COR-L47 (cell line): ENCODE results near the gene COX10.
"Not testable (repeated sequence)": the region's sequence is repeated elsewhere in the genome, so short reads cannot be mapped to it uniquely, and the experiment has no call there.

Source experiments
- DNase-seq: peaks from one replicate; lab custom pipeline; 2025; lab: John Stamatoyannopoulos, UW

The COX10 gene

DNA sequence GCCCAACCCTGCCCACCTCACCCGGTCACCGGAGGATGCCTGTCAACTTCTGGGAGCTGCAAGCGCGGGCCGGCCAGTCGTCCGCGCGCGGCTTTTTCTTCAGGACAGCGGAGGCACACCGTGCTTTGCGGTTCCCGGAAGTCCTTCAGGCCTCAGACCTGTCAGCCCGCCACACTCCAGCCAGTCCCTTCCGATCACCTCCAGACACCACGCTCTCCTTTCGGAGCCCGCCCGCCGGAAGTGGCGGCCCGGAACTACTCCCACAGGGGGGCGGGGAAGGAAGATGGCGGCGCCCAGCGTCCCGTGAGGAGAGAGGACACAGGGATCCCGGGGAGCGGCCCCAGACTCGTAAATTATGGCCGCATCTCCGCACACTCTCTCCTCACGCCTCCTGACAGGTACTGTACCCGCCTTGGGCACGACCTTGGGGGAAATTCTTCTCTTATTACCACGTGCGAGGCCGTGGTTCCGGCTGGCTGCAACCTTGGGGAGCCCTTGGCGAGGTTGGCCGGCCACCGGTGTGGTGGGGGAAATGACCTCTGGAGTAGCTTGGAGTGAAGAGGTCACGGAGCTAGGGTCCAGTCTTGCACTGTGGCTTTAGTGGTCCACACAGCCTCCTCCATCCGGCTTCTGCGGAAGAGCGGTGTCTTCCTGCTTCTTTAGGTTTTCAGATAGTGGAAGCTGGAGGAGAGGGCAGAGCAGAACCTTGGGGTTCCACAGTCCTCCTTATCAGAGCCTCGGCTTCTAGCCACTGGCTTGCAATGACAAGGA lies at the start of gene COX10:
Gene COX10 (plus strand): TSS at position 254 of the 771 bp plus-strand sequence. CDS start 102 bp downstream, at position 356.
- DNase-seq = peak; percentile 42

DNA sequence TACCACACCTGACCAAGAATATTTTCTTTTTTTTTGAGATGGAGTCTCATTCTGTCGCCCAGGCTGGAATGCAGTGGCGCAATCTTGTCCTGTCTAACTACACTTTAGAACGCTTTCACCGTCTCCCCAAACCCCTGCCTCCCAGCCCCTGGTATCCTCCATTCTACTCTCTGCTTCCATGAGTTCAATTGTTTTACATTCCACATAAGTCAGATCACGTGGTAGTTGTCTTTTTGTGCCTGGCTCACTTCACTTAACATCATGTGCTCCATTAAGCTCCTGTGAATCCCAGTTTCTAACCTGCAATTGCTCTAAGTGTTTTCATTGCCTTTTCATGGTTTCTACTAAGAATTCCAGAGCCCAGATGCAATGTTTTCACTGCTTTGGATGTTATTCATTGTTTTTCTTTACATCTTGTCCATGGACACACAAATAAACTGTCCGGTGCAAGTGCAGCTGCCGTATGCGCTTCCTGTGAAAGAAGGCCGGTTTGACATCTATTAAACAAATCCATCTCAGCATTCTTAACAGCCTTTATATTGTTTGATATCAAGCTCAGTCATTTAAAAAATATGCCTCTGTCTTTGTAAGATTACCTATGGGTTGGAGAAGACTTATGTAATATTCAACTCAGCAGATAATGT lies 47.5 kb upstream of the COX10 start:
- DNase-seq = not testable (repeated sequence)

GRCh38 chr17:14029755-14030154 lies 39.5 kb upstream of the COX10 start:
- not testable (repeated sequence) for DNase-seq

DNA sequence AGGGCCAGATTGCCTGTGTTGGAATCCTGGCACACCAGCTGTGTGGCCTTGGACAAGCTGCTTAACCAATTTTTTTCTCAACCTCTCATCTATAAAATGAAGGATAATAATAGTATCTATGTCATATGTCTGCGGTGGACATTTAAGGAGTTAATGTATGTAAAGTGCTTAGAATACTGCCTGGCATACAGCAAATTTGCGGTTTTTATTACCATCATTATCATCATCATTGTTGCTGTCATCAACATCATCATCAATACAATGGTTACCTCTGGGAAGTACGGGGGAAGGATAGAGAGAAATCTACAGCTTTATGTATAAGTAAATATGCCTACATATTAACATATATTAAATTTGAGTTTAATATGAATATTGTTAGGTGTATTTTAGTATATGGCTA lies 37.1 kb upstream of the COX10 start:
- no peak for DNase-seq

DNA sequence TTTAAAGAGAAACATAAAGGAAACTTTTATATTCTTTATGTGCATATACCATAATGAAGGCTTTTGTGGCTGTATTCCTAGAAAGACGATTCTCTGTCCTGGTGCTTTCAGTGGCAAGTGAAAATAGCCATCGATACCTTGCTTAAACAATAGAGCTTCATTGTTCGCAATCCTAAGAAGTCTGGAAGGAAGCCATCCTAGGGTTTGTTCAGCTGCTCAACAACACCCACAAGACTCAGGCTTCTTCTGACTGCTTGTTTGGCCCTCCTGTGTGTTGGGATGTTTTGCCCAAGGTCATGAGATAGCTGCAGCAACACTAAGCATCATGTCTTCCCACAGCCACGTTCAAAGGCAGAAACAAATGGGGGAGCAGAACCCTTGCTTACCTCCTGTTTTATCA lies 36.1 kb upstream of the COX10 start:
- no peak for DNase-seq

- DNase-seq = no peak
These were observed 31.9 kb upstream of the COX10 start for GRCh38 chr17:14037453-14037852.

DNA sequence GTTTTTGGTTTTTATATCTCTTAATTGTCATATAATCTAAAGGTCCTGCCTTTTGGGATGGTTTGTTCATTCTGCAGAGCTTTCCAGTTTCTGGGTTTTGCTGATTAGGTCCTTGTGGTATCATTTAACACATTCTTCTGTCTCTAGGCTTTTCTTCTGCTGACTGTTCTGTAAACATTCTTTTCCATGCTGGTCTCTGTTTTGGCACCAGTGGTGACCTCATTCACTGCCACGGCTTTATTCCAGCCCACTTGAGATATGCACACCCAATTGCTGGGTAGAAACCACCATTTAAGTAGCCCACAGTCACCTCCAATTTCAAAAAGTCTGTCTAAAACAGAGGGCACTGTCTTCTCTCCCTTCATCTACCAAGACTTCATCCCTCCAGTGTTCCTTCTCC lies 31.1 kb upstream of the COX10 start:
- no peak for DNase-seq

GRCh38 chr17:14042411-14042810 lies 26.9 kb upstream of the COX10 start:
- no peak for DNase-seq

DNA sequence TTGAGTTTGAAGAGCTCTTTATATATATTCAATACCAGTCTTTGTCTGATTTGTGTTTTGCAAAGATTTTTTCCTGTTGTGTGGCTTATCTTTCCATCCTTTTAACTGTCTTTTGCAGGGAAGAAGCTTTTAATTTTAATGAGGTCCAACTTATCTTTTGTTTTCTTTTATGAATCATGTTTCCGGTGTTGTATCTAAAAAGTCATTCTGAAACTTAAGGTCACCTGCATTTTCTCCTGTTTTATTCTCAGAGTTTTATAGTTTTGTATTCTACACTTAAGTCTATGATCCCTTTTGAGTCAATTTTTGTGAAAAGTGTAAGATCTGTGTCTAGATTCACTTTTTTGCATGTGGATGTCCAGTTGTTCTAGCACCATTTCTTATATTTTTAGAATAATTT lies 24.6 kb upstream of the COX10 start:
- no peak for DNase-seq

- DNase-seq = no peak
These were observed 22.3 kb upstream of the COX10 start for GRCh38 chr17:14046978-14047377.

- DNase-seq = no peak
These were observed 21.7 kb upstream of the COX10 start for GRCh38 chr17:14047591-14047990.

DNA sequence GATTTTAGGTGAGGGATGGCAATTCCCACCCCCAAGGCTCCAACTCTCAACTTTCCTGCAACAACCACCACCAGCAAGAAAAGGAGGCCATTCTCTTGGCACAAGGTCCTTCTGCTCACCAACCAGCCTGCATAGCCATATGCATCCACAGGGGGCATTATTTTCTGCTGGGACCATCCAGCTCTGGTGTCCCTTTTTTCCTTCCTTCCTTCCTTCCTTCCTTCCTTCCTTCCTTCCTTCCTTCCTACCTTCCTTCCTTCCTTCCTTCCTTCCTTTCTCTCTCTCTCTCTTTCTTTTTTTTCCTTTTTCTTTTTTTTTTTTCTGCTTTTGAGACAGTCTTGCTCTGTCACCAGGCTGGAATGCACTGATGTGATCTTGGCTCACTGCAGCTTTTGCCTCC lies 21.1 kb upstream of the COX10 start:
- DNase-seq = no peak

DNA sequence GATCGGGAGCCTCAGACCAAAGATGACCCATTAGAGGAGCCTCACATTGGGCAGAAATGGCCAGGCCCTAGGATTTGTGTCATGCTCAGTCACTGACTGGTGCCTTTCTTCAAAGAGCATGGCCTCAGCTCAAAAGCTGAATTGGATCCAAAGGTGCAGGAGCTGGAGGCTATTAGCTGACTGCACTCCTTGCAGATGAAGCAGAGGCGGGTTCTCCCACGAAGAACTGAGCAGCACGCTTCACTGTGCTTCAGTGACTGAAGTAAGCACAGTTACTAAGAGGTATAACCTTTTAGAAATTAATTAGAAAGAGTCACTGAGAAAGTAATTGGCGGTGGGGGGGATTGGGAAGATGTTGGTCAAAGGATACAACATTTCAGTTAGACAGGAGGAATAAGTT lies 18.7 kb upstream of the COX10 start:
- no peak for DNase-seq

DNA sequence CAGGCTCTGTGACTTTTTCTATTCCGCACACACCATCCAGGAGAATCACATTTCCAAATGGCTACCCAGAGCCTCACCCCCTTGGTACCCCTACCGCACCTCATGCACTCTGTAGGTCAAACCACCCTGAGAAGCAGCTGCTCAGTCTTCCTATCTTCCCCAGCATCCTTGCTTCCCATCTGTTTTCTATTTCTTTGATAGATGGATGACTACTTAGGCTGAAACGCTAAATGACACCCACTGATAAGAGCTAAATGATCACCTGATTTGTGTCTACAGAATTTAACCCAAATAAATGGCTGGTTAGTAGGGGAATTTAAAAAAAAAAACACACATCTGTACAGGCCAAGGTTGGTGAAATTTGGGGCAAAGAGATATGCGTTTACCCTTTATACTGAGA lies 17.6 kb upstream of the COX10 start:
- no peak for DNase-seq

DNA sequence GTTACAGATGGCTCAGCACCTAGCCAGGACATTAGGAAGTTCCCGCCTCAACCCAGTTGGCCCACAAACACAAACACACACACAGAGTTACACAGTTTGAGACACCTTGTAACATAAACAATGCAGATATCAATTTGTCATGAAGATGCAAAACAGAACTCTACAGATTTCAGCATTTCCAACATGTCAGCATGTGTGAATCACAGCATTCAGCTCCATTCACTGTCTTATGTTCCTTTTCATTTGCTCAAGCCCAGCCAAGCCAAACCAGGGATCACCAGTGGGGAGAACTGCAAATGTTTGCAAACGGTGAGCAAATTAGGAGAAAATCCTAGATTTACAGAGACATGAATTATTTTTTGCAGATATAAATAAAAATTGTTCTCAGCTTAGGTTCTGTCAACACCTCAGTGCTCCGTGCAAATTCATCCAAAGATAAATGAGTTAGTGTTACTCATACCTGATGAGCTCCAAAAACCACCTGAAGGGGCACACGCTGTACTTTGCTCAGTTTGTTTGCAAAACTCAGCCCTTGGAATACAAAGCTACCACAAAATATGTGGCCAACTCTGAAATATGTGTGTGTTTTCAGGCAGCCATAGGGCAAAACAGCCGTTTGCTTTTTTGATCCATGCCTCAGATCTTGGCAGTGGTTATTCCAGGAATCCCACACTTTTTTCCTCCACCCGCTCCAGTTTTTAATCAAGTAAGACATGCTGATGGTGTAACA lies 16.3 kb upstream of the COX10 start:
- DNase-seq = no peak

DNA sequence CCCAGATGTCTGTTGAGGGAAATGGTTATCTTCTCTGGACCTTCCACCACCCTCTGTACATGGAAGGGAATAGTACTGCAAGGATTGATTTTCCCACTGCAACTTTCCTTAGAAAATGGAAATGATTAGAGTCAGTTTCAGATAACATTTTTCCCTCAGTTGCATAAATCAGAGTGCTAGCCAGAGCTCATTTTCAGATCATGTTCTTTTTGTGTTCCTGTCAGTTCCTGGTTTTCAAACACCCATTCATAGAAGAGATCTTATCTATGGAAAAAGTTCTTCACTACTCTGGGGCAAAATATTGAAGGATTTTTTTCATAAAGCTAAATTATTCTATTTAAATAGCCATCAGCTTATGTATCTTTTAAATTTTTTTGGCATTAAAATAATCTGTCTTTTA lies 11.7 kb upstream of the COX10 start:
- DNase-seq = no peak

- DNase-seq = no peak
These were observed 11.3 kb upstream of the COX10 start for GRCh38 chr17:14058051-14058450.

DNA sequence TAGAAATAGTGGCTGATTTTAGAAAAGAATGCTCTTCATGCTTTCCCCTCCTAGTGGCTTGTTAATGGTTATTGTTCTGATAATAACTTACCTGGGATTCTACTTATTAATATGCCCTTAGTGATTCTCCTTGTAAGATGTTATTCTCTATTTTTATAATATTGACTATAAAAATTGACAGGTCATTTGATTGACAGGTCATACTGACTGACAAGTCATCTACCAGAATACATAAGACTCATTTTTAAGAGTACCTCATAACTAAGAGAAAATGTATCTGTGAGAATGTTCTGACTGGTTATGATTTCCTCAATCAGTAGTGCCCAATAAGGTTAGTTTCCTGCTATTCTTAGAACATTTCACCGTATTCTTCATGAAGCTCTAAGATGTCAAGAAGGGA lies 8.6 kb upstream of the COX10 start:
- no peak for DNase-seq

DNA sequence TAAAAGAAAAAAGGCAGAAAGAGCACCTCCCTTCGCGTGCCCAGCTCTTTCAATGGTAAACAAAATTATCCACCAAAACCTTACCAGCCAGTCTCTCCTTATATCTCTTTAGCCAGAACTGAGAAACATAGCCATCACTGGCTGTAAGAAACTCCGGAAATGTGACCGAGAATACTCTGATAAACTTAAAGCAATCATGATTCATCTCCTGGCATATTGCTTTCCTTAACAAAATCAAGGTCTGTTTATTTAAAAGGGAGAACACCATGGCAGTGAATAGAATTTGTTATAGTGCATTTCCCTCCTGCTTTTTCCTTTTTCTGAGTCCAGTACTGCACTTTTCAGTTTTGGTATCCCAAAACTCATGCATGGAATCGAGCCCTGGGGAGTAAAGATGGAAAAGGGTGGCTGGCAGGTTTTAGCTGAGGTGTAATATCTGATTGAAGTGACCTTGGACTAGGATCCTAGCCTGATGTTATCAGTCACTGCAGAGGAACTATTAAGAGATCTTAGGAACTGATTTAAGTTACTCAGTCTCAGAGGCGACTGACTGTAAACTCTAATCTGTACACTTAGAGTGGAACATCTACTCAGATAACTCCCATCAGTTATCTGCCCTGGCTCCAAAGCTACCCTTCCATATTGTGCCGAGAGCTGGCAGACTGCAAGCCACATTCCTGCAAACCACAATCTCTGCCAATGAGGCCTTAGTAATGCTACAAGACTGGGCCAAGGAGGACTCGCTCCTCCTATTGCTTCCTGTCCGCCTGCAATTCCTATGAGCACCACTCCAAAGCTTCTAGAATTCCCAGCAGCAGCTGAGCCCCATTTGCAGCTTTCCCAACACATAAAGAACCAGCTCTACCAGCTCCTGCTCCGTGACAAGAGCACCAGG lies 7.4 kb upstream of the COX10 start:
- DNase-seq = no peak

DNA sequence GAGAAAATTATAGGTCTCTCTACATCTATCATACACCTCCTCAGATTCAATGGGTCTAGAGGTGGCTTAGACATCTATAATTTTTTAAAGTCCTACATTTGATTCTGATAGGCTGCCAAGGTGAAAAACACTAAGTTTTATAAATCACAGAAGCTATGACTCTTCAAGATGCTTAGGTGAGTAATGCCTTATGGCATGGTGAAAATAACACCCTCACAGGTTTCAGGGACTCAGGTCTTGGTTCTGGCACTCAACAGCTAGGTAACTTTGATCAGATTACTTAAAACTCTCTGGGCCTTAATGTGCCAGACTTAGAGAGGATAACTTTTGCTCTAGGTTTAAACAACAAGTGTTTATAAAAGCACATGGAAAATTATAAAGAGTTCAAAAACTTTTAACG lies 2.0 kb upstream of the COX10 start:
- no peak for DNase-seq

- DNase-seq = no peak
These were observed 608 bp upstream of the COX10 start for GRCh38 chr17:14068542-14069250.
